GM12801 (cell line): ENCODE measurements around the gene CFAP210.

Source experiments
- TF ChIP-seq, protein P1 (sequence below): IDR thresholded peaks from one replicate; pipeline ENCODE4 v1.5.1; 2011; ENCODE audit warnings: control low read depth; ENCODE audit not compliant: insufficient read length; ENCODE audit errors: extremely low read depth

CFAP210 gene

GRCh38 chr2:169709981-169710380 lies 15.8 kb upstream of the CFAP210 start:
- TF ChIP-seq, protein P1, sequence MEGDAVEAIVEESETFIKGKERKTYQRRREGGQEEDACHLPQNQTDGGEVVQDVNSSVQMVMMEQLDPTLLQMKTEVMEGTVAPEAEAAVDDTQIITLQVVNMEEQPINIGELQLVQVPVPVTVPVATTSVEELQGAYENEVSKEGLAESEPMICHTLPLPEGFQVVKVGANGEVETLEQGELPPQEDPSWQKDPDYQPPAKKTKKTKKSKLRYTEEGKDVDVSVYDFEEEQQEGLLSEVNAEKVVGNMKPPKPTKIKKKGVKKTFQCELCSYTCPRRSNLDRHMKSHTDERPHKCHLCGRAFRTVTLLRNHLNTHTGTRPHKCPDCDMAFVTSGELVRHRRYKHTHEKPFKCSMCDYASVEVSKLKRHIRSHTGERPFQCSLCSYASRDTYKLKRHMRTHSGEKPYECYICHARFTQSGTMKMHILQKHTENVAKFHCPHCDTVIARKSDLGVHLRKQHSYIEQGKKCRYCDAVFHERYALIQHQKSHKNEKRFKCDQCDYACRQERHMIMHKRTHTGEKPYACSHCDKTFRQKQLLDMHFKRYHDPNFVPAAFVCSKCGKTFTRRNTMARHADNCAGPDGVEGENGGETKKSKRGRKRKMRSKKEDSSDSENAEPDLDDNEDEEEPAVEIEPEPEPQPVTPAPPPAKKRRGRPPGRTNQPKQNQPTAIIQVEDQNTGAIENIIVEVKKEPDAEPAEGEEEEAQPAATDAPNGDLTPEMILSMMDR: no peak

- TF ChIP-seq, protein P1: no peak
Measured at GRCh38 chr2:169709331-169709730, 15.1 kb upstream of the CFAP210 start.

GRCh38 chr2:169707626-169708025 lies 13.4 kb upstream of the CFAP210 start:
- TF ChIP-seq, protein P1: no peak

- TF ChIP-seq, protein P1: no peak
Measured at GRCh38 chr2:169705927-169706326, 11.7 kb upstream of the CFAP210 start.

- TF ChIP-seq, protein P1: no peak
Measured at GRCh38 chr2:169704160-169704708, 10.0 kb upstream of the CFAP210 start.

GRCh38 chr2:169702996-169703395 lies 8.8 kb upstream of the CFAP210 start:
- TF ChIP-seq, protein P1: no peak

GRCh38 chr2:169696381-169696780 lies 2.2 kb upstream of the CFAP210 start:
- TF ChIP-seq, protein P1: no peak
